ENCODE data around the gene PPP1R12B.

The PPP1R12B gene

GRCh38 chr1:202576816-202577215 lies 228.3 kb downstream of the PPP1R12B start:
- Histone ChIP-seq H3K27ac (ENCODE audit: low read length) (no peak overlapping the region), H2AFZ (ENCODE audit: low read depth, low read length) (no peak overlapping the region)
- DNase-seq, result no peak

GRCh38 chr1:202577381-202577780 lies 228.9 kb downstream of the PPP1R12B start:
- no peaks in the 10 kb centered on the region for H3K9me3 ChIP-seq (ENCODE audit: insufficient read depth, low read length, severe bottlenecking)
- H4K20me1 ChIP-seq (ENCODE audit: insufficient read depth, low read length), result no peaks in the 10 kb centered on the region
- no peak overlapping the region for H3K9ac ChIP-seq (ENCODE audit: low read depth, low read length)
- no peak for DNase-seq
- H3K4me2 ChIP-seq (ENCODE audit: insufficient read depth, low read length), result no peak overlapping the region
- H3K4me1 ChIP-seq (ENCODE audit: insufficient read depth, low read length), result no peaks in the 10 kb centered on the region
- no peak for TF ChIP-seq CTCF (IDR thresholded peaks at IDR 0.05; ENCODE audit: borderline replicate concordance, extremely low read depth, low read length, poor library complexity, severe bottlenecking)
- TF ChIP-seq EZH2 (IDR thresholded peaks at IDR 0.05; ENCODE audit: borderline replicate concordance, low read depth, low read length, severe bottlenecking), result no peak
- no peak for ATAC-seq (ENCODE audit: insufficient read depth, low read depth)
- H3K79me2 ChIP-seq (ENCODE audit: insufficient read depth, low read length), result no peaks in the 10 kb centered on the region
- no peaks in the 10 kb centered on the region for H3K27me3 ChIP-seq (ENCODE audit: insufficient read depth, low read length, poor library complexity)
- no peak overlapping the region for H3K4me3 ChIP-seq (ENCODE audit: low read depth in 1 of 2, low read length in 2 of 2)
- H3K36me3 ChIP-seq (ENCODE audit: insufficient read depth, low read length), result peaks cover 12% of the 10 kb centered on the region; the same call in 1 of the 2 replicates
- no peak overlapping the region for H3K27ac ChIP-seq (ENCODE audit: low read length)
- H2AFZ ChIP-seq (ENCODE audit: low read depth, low read length), result no peak overlapping the region

More at GRCh38 chr1:202576816-202577215, 228.3 kb downstream of the PPP1R12B start:
- H3K27me3 ChIP-seq (ENCODE audit: insufficient read depth, low read length, poor library complexity), result no peaks in the 10 kb centered on the region
- H3K9ac ChIP-seq (ENCODE audit: low read depth, low read length), result no peak overlapping the region
- no peak overlapping the region for H3K4me2 ChIP-seq (ENCODE audit: insufficient read depth, low read length)
- TF ChIP-seq EZH2 (IDR thresholded peaks at IDR 0.05; ENCODE audit: borderline replicate concordance, low read depth, low read length, severe bottlenecking) (no peak), CTCF (IDR thresholded peaks at IDR 0.05; ENCODE audit: borderline replicate concordance, extremely low read depth, low read length, poor library complexity, severe bottlenecking) (no peak)
- no peaks in the 10 kb centered on the region for H3K79me2 ChIP-seq (ENCODE audit: insufficient read depth, low read length)
- peaks cover 8% of the 10 kb centered on the region; the same call in 1 of the 2 replicates for H3K36me3 ChIP-seq (ENCODE audit: insufficient read depth, low read length)
- ATAC-seq (ENCODE audit: insufficient read depth, low read depth), result no peak
- H3K4me1 ChIP-seq (ENCODE audit: insufficient read depth, low read length), result no peaks in the 10 kb centered on the region
- H3K9me3 ChIP-seq (ENCODE audit: insufficient read depth, low read length, severe bottlenecking), result no peaks in the 10 kb centered on the region
- no peak overlapping the region for H3K4me3 ChIP-seq (ENCODE audit: low read depth in 1 of 2, low read length in 2 of 2)
- no peaks in the 10 kb centered on the region for H4K20me1 ChIP-seq (ENCODE audit: insufficient read depth, low read length)

- ATAC-seq (ENCODE audit: insufficient read depth, low read depth), result no peak
- H3K79me2 ChIP-seq (ENCODE audit: insufficient read depth, low read length), result no peaks in the 10 kb centered on the region
- no peak overlapping the region for H3K4me3 ChIP-seq (ENCODE audit: low read depth in 1 of 2, low read length in 2 of 2)
- H3K9me3 ChIP-seq (ENCODE audit: insufficient read depth, low read length, severe bottlenecking), result no peaks in the 10 kb centered on the region
- no peaks in the 10 kb centered on the region for H3K27me3 ChIP-seq (ENCODE audit: insufficient read depth, low read length, poor library complexity)
- TF ChIP-seq CTCF (IDR thresholded peaks at IDR 0.05; ENCODE audit: borderline replicate concordance, extremely low read depth, low read length, poor library complexity, severe bottlenecking) (no peak), EZH2 (IDR thresholded peaks at IDR 0.05; ENCODE audit: borderline replicate concordance, low read depth, low read length, severe bottlenecking) (no peak)
- no peak overlapping the region for H3K27ac ChIP-seq (ENCODE audit: low read length)
- no peak overlapping the region for H3K4me2 ChIP-seq (ENCODE audit: insufficient read depth, low read length)
- no peak overlapping the region for H3K9ac ChIP-seq (ENCODE audit: low read depth, low read length)
- H4K20me1 ChIP-seq (ENCODE audit: insufficient read depth, low read length), result no peaks in the 10 kb centered on the region
- DNase-seq, result no peak
- no peaks in the 10 kb centered on the region for H3K4me1 ChIP-seq (ENCODE audit: insufficient read depth, low read length)
- H3K36me3 ChIP-seq (ENCODE audit: insufficient read depth, low read length), result peaks cover 12% of the 10 kb centered on the region; the same call in 1 of the 2 replicates
- no peak overlapping the region for H2AFZ ChIP-seq (ENCODE audit: low read depth, low read length)
Observed at GRCh38 chr1:202578001-202578504, 229.6 kb downstream of the PPP1R12B start.
